ENCODE results near the gene IMPDH2. TPM values are rescaled to one million over a fixed set of nuclear protein-coding genes. Genes with fewer than 3 reads are reported as not detected.

Gene IMPDH2
- total RNA-seq, 1 donor from 2014 or later, result 101 TPM

GRCh38 chr3:49021813-49022687 lies 7.1 kb downstream of the IMPDH2 start, which contains the start of gene NDUFAF3:
NDUFAF3 (plus strand) TSS chr3:49022121; CDS start chr3:49022145, 24 bp downstream.
- no peaks in the 10 kb centered on the region for H3K9me3 ChIP-seq
- peak within 1 kb of the TSS; percentile 88 to 93 for H3K4me3 ChIP-seq
- intact Hi-C loops (cut with DNase I), result loop anchor here (1.0 to 5.0 kb wide), 2 partner anchors 15 to 255 kb away; partner anchors contain the start of genes C3orf62 and WDR6
- H3K27me3 ChIP-seq, result no peaks in the 10 kb centered on the region
- TF ChIP-seq CTCF (IDR thresholded peaks at IDR 0.05), result peak; percentile 97 to 99 (median 98)
- H3K4me1 ChIP-seq, result peaks cover 16 to 29% of the 10 kb centered on the region in 2 donors
- DNase-seq (ENCODE audit: low spot score in 2 of 2), result peak; percentile 68 to 95
- peak within 1 kb of the TSS; percentile 100 for H3K27ac ChIP-seq
- peaks cover 18 to 38% of the 10 kb centered on the region in 2 donors for H3K36me3 ChIP-seq

GRCh38 chr3:49021213-49021812 lies 7.9 kb downstream of the IMPDH2 start:
- peaks cover 16 to 29% of the 10 kb centered on the region in 2 donors for H3K4me1 ChIP-seq
- H3K9me3 ChIP-seq, result no peaks in the 10 kb centered on the region
- H3K27ac ChIP-seq, result peak overlapping the region; percentile 100
- no peaks in the 10 kb centered on the region for H3K27me3 ChIP-seq
- H3K4me3 ChIP-seq, result peak overlapping the region; percentile 88 to 93
- intact Hi-C loops (cut with DNase I), result loop anchor here (1.0 to 5.0 kb wide), 2 partner anchors 14 to 256 kb away; partner anchors contain the start of genes C3orf62 and WDR6
- TF ChIP-seq CTCF (IDR thresholded peaks at IDR 0.05), result no peak
- peaks cover 18 to 31% of the 10 kb centered on the region in 2 donors for H3K36me3 ChIP-seq
- DNase-seq (ENCODE audit: low spot score in 2 of 2), result peak; percentile 96 to 100

- Histone ChIP-seq H3K4me1 (peaks cover 16 to 29% of the 10 kb centered on the region in 2 donors), H3K9me3 (no peaks in the 10 kb centered on the region), H3K27me3 (no peaks in the 10 kb centered on the region), H3K4me3 (peak overlapping the region; percentile 88 to 93), H3K27ac (peak overlapping the region; percentile 100), H3K36me3 (peaks cover 25 to 33% of the 10 kb centered on the region in 2 donors)
- peak in 1 of 2 donors; percentile 83 for DNase-seq (ENCODE audit: low spot score in 2 of 2)
- no peak for TF ChIP-seq CTCF (IDR thresholded peaks at IDR 0.05)
- intact Hi-C loops (cut with DNase I), result loop anchor here (1.0 to 5.0 kb wide), 2 partner anchors 13 to 257 kb away; partner anchors contain the start of genes C3orf62 and WDR6
These were observed 8.6 kb downstream of the IMPDH2 start for GRCh38 chr3:49020330-49021212.

- Histone ChIP-seq H3K36me3 (peaks cover 25 to 33% of the 10 kb centered on the region in 2 donors), H3K27me3 (no peaks in the 10 kb centered on the region), H3K27ac (peak overlapping the region; percentile 100), H3K4me3 (peak overlapping the region; percentile 88 to 93), H3K4me1 (peaks cover 16 to 29% of the 10 kb centered on the region in 2 donors), H3K9me3 (no peaks in the 10 kb centered on the region)
- intact Hi-C loops (cut with DNase I), result loop anchor here (2.0 to 5.0 kb wide), 2 partner anchors 31 to 257 kb away; partner anchors contain the start of gene C3orf62
- no peak for TF ChIP-seq CTCF (IDR thresholded peaks at IDR 0.05)
- DNase-seq (ENCODE audit: low spot score in 2 of 2), result peak in 1 of 2 donors; percentile 63
These were observed 9.3 kb downstream of the IMPDH2 start for GRCh38 chr3:49019941-49020329.

- peaks cover 25 to 33% of the 10 kb centered on the region in 2 donors for H3K36me3 ChIP-seq
- peak overlapping the region; percentile 59 to 60 for H3K27ac ChIP-seq
- peak overlapping the region; percentile 63 to 88 for H3K4me3 ChIP-seq
- intact Hi-C loops (cut with DNase I), result loop anchor here (2.0 kb wide), 1 partner anchor 30 kb away; no protein-coding TSS in a partner anchor
- DNase-seq (ENCODE audit: low spot score in 2 of 2), result no peak
- H3K9me3 ChIP-seq, result no peaks in the 10 kb centered on the region
- no peaks in the 10 kb centered on the region for H3K27me3 ChIP-seq
- TF ChIP-seq CTCF (IDR thresholded peaks at IDR 0.05), result no peak
- peaks cover 16 to 29% of the 10 kb centered on the region in 2 donors for H3K4me1 ChIP-seq
These were observed 10.5 kb downstream of the IMPDH2 start for GRCh38 chr3:49018707-49019006.
